Stimulated activated CD4-positive, alpha-beta T cell treated with anti-CD3 and anti-CD28 coated beads, Interleukin-15, amount 100 ng/mL, for 24 hours (primary cell): ENCODE measurements around the gene ZNF687.
A peak's percentile ranks its signal among the peaks of the same experiment; 100 is the strongest.
"Not testable (repeated sequence)": the region's sequence is repeated elsewhere in the genome, so short reads cannot be mapped to it uniquely, and the experiment has no call there.

Experiments used
- DNase-seq: peaks from one replicate; pipeline ENCODE4 v3.0.0-alpha.2; 2020

ZNF687 gene

GRCh38 chr1:151281969-151282882, at the start of gene ZNF687:
TSS of gene ZNF687 (plus strand) at chr1:151282299. CDS start at chr1:151286292, 3,993 bp downstream.
- DNase-seq, result peak; percentile 99

GRCh38 chr1:151235235-151235634, 46.9 kb upstream of the ZNF687 start:
- no peak for DNase-seq

DNA sequence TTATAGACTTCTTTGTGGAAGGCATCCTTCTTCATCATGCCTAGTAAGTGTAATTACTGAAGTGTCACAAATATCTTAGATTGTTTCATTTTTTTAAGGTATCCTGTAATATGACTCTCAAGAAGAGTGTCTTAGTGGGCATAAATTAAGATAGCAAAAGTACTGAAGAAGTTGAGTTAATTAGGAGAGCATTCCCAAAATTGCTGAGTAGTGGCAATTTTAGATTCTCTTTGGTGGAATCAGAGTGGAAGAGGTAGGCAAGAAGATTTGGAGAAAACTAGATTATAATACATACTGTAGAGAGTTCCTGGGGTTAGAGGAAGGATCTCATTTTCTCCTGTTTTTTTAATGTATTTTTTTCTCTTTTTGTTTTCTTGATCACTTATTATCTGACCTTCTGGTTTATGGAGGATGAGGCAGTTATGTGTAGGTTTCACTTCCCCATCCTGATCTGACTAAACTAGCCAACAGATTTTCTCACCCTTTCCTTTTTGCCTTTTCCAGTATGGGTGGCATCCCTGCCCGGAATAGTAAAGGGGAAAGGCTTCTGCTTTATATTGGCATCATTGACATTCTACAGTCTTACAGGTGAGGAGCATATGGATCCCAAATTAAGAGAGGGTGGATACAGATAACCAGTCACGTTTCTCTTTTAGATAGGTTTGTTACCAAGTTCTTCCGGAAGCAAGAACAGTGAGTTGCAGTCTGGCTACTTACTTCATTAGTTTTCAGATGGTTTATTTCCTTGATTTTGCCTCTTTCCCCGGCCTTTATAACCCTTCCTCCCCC, 44.2 kb upstream of the ZNF687 start:
- DNase-seq, result no peak

- DNase-seq, result no peak
Measured at GRCh38 chr1:151238467-151238739, 43.7 kb upstream of the ZNF687 start.

GRCh38 chr1:151242442-151242841, 39.7 kb upstream of the ZNF687 start:
- DNase-seq, result no peak

DNA sequence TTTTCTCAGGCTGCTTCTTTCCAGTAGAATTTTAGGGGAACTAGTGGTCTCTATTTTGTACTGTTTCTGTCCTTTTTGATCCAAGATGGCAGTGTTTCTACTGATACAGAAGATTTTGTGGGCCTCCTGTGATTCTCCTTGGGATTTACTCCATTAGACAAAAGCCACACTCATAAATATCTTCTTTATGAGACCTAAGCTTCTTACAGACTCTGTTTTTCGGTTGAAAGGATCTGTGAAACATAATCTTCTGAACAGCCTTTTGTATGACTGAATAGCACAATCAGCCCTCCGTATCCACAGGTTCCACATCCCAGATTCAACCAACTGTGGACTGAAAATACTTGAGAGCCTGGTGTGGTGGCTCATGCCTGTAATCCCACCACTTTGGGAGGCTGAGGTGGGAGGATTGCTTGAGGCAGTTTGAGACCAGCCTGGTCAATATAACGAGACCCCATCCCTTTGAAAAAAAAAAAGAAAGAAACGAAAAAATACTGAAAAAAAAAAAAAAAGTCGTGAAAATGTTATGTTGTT, 38.3 kb upstream of the ZNF687 start:
- no peak for DNase-seq

DNA sequence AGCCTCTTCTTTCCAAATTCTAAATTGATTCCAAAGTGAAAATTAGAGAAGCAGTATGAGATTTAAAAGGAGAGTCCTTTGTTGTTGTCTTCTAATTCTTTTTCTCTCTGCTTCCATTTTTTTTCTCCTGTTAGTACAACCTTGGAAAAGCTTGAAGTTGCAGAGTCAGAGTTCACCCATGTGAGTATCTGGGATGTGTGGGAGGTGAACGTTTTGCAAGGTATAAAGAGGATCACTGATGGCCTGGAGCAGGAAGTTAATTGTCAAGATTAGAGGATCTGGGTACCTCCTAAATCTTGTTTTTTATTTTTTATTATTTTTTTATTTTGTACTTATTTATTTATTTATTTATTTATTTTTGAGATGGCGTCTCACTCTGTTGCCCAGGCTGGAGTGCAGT, 35.3 kb upstream of the ZNF687 start:
- DNase-seq, result no peak

DNA sequence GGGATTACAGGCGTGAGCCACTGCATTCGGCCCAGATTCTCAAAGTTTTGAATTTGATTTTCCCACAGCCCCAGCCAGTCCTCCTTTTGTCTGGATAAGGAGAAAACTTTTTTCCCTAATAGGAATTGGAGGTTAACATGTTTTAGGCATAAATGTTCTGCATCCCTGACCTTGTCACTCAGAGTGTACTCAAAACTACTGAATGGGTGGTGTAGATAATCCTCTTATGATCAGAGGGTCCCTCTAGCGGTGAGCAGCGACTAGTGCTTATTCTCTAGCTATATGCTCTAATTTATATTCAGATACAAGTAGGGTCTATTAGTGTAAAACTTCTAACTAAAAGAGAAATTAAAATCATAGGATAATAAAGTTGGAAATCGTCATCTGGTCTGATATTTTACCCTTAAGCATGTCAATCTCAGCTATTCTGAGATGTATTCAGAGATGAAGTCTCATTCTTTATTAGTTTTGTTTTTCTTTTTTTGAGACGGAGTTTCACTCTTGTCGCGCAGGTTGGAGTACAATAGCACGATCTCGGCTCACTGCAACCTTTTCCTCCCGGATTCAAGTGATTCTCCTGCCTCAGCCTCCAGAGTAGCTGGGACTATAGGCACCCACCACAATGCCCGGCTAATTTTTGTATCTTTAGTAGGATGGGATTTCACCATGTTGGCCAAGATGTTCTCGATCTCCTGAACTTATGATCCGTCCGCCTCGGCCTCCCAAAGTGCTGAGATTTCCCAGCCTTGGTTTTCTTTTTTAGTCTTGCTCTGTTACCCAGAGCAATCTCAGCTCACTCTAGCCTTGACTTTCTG, 30.2 kb upstream of the ZNF687 start:
- peak; percentile 74 for DNase-seq

DNA sequence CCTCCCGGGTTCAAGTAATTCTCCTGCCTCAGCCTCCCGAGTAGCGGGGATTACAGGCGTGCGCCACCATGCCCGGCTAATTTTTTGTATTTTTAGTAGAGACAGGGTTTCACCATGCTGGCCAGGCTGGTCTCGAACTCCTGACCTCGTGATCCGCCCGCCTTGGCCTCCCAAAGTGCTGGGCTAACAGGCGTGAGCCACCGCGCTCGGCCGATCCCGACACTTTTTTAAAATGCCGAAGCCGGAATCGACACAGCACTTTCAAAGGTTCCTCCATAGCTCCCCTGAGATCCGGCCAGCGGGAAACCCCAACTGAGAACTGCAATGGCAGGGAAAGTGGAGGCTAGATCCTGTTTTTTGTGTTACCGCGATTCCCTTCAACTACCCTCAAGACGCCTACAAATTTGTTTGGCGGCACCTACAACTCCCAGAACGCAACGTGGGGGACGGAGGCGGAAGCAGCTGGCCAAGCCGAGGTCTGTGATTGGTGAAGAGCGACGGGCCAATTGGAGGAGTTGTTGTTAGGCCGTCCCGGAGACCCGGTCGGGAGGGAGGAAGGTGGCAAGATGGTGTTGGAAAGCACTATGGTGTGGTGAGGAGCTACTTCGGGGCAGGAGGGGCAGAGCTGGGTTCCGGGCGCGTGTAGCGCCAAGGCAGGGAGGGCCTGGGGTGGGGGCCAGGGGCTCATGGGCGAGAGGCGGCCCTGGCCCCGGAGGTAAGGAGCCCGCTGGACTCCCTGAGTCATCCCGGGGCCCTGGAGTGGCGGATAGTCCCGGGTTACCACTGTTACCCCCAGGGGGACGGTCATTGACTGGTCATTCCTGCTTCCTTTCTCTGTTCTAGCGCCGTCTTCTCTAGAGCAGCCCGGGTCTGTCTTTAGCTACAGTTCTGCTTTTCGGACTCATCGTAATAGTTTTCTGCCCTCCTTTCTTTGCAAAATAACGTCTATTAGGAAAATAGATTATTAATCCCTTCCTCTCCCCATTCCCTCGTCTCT, 27.6 kb upstream of the ZNF687 start, which contains the start of gene PSMD4:
Gene PSMD4, plus strand, starts transcription at position 518 of the 997 bp plus-strand sequence. Its CDS starts 49 bp downstream, at position 567.
- peak; percentile 95 for DNase-seq

- no peak for DNase-seq
Measured at GRCh38 chr1:151255381-151255780, 26.7 kb upstream of the ZNF687 start.

- no peak for DNase-seq
Measured at GRCh38 chr1:151259351-151259750, 22.7 kb upstream of the ZNF687 start.

DNA sequence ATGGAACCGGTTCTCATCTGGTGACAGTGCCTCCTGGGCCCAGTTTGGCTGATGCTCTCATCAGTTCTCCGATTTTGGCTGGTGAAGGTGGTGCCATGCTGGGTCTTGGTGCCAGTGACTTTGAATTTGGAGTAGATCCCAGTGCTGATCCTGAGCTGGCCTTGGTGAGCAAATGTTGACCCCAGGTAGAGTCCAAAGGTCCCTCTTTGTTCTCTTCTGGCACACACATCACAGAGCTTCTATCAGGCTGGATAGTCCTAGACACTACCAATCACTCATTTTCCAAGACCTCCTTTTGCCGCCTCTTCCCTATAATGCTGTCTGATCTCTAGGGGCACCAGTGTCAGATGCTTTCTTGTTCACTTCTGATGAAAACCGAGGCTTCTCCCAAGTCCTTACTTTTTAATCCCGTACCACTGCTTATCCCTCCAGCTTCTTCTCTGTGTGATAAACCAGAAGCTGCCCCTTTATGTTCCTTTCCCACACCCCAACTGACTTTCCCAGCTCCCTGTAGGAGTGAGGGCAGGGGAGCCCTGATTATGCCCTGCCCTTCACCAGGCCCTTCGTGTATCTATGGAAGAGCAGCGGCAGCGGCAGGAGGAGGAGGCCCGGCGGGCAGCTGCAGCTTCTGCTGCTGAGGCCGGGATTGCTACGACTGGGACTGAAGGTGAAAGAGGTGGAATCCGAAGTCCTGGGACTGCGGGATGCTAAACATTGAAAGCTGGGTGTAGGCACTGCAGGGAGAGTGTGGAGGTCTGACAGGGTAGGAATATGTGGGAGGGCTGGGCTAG, 16.5 kb upstream of the ZNF687 start:
- no peak for DNase-seq

DNA sequence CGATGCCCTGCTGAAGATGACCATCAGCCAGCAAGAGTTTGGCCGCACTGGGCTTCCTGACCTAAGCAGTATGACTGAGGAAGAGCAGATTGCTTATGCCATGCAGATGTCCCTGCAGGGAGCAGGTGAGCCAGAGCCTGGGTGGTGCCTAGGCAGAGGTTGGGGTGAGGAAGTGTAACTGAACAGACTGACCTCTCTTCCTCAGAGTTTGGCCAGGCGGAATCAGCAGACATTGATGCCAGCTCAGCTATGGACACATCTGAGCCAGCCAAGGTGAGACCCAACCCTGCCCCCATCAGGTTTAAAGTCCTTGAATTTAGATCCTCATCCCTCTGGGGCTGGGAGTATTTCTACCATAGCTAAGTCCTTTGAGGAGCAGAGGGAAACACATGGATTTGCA, 15.8 kb upstream of the ZNF687 start:
- no peak for DNase-seq

- no peak for DNase-seq
Measured at GRCh38 chr1:151266821-151267220, 15.3 kb upstream of the ZNF687 start.

- no peak for DNase-seq
Measured at GRCh38 chr1:151267760-151268159, 14.3 kb upstream of the ZNF687 start.

- no peak for DNase-seq
Measured at GRCh38 chr1:151273924-151274466, 8.1 kb upstream of the ZNF687 start.

DNA sequence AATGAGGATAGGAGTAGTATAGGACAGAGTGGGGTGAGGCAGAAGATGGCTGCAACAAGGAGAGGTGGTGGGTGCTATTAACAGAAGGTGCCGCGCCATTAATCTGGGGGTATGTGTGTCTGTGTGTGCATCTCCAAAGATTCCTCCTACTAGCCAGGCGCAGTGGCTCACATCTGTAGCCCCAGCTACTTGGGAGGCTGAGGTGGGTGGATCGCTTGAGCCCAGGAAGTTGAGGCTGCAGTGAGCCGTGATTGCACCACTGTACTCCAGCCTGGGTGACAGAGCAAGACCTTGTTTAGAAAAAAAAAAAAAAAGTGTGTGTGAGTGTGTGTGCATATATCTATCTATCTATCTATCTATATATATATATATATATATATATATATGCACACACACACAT, 6.8 kb upstream of the ZNF687 start:
- DNase-seq, result not testable (repeated sequence)

DNA sequence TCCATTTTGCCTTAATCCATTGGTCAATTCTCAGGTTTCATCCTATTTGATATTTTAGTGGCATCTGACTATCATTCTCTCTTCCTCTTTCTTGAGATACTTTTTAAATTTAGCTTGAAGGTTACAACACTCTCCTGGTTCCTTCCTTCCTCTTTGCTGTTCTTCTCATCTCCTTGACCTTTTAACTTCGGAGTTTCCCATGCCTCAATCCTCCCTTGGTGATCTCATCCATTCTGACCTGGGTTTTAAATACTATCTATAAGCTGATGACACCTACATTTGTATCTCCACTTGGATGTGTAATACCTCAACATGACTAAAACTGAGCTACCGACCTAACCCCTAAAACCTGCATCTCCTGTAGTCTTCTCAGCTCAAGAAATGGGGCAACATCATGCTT, 4.8 kb upstream of the ZNF687 start:
- DNase-seq, result no peak

DNA sequence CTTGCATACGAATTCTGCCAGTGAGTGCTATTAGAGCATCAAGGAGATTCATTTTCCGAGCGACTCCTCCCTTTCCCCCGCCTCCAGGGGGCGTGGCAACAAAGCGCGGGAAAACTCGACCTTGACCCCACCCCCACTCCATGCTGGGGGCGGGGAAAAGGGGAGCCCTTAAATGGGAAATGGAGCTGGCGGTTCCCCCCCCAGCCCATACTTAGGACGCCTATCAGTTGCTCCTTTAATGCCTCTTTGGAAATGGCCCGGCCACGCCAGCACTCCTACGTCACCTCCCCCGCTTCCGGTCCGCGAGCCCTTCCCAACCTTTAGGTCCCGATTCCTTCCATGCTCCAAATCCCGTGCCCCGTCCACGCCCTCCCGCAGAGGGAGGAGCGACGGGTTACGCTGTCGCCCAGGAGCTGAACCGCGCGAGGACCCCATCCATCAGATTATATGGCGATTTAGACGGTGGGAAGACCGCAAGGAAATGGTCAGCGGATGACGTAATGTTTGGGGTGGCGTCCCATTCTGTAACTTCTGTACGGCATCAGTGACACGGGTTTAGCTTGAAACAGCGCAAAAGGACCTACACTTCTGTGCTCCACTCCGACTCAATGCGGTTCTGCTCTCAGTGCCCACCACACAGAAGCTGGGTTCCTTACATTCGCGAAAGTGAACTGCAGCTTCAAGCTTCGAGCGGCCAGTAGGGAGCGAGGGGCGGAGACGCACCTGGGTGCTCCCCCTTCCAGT, 702 bp upstream of the ZNF687 start:
- DNase-seq, result peak; percentile 94
